ENCODE results near the gene HACE1.

- TF ChIP-seq CTCF (conservative IDR thresholded peaks at IDR 0.05; ENCODE audit: low read depth, low read length) (no peak), EZH2phosphoT487 (IDR thresholded peaks at IDR 0.05; ENCODE audit: borderline replicate concordance, low read length) (no peak), EZH2 (IDR thresholded peaks at IDR 0.05; ENCODE audit: low read length, unreplicated experiment) (no peak)
Measured at GRCh38 chr6:104716858-104717257, 142.9 kb downstream of the HACE1 start.

All from PC-3 (cell line).